Keratinocyte (primary cell): ENCODE data around the gene JUP. TPM values are rescaled to one million over a fixed set of nuclear protein-coding genes. Genes with fewer than 3 reads are reported as not detected.

Source experiments
- DNase-seq: peaks from one replicate; pipeline ENCODE4 v3.0.0-alpha.2; 2011; ENCODE audit warnings: low read depth, missing footprints, low spot score
- FAIRE-seq: peaks from 2 replicates; lab custom pipeline; 2011; peaks lifted over from hg19 to GRCh38; lab: Jason Lieb, UNC
- H2AFZ ChIP-seq: 2 replicates; pipeline ENCODE4 v1.6.0; 2012; ENCODE audit warnings: low read length, control low read depth, inconsistent platforms; ENCODE audit not compliant: control insufficient read depth
- H3K27ac ChIP-seq: 2 replicates; pipeline ENCODE4 v1.5.1; 2011; ENCODE audit warnings: low read length; ENCODE audit not compliant: control insufficient read depth, insufficient read depth
- H3K27me3 ChIP-seq: 3 replicates; pipeline ENCODE4 v1.6.0; 2011; ENCODE audit warnings: low read length; ENCODE audit not compliant: control insufficient read depth, insufficient read depth; ENCODE audit errors: extremely low read depth
- H3K36me3 ChIP-seq, 2 experiments: 2 replicates in 1 of 2; 3 replicates in 1 of 2; pipeline ENCODE4 v1.5.1; 2011; ENCODE audit warnings: low read length in 2 of 2, mild to moderate bottlenecking in 1 of 2; ENCODE audit not compliant: control insufficient read depth in 2 of 2, insufficient read depth in 2 of 2; ENCODE audit errors: extremely low read depth in 1 of 2
- H3K4me1 ChIP-seq: 3 replicates; pipeline ENCODE4 v1.5.1; 2011; ENCODE audit warnings: low read length; ENCODE audit not compliant: control insufficient read depth, insufficient read depth; ENCODE audit errors: extremely low read depth
- H3K4me2 ChIP-seq: 3 replicates; pipeline ENCODE4 v1.6.0; 2011; ENCODE audit warnings: low read depth, low read length; ENCODE audit not compliant: control insufficient read depth, insufficient read depth; ENCODE audit errors: extremely low read depth
- H3K4me3 ChIP-seq, 3 experiments: fragments of 200-600 bp in 1 of 3; sonication (generic) in 1 of 3; 2 replicates in 2 of 3; 3 replicates in 1 of 3; pipeline ENCODE4 v1.5.1; 2011 to 2016; ENCODE audit warnings: low read length in 3 of 3, mild to moderate bottlenecking in 3 of 3, control low read depth in 2 of 3, inconsistent platforms in 1 of 3, low read depth in 1 of 3, mixed read lengths in 1 of 3, mixed run types in 1 of 3, moderate library complexity in 1 of 3; ENCODE audit not compliant: control insufficient read depth in 2 of 3, insufficient read depth in 2 of 3; ENCODE audit errors: extremely low read depth in 1 of 3
- H3K79me2 ChIP-seq: 2 replicates; pipeline ENCODE4 v1.6.0; 2012; ENCODE audit warnings: low read length; ENCODE audit not compliant: control insufficient read depth, insufficient read depth
- H3K9ac ChIP-seq: 3 replicates; pipeline ENCODE4 v1.6.0; 2011; ENCODE audit warnings: low read length; ENCODE audit not compliant: control insufficient read depth, insufficient read depth; ENCODE audit errors: extremely low read depth
- H3K9me1 ChIP-seq: 3 replicates; pipeline ENCODE4 v1.6.0; 2011; ENCODE audit warnings: low read length; ENCODE audit not compliant: control insufficient read depth, insufficient read depth; ENCODE audit errors: extremely low read depth
- H3K9me3 ChIP-seq: 2 replicates; pipeline ENCODE4 v1.5.1; 2012; ENCODE audit warnings: low read depth, low read length; ENCODE audit not compliant: control insufficient read depth
- H4K20me1 ChIP-seq: 3 replicates; pipeline ENCODE4 v1.6.0; 2011; ENCODE audit warnings: low read length; ENCODE audit not compliant: control insufficient read depth, insufficient read depth; ENCODE audit errors: extremely low read depth
- EZH2 ChIP-seq: IDR thresholded peaks from one replicate; pipeline ENCODE4 v1.6.1; 2012; ENCODE audit warnings: inconsistent platforms, mild to moderate bottlenecking, low read length, moderate library complexity
- dilution Hi-C: fragments of 300-500 bp; cut with MboI; formaldehyde crosslinking; loops from one replicate; pipeline ENCODE4 v1.7.0; 2020; ENCODE audit warnings: low sequenced_read_pairs; ENCODE audit not compliant: extremely low pct_ligation_motif_present
- polyA plus RNA-seq, 5 experiments: library from polyadenylated mRNA; depleted of rRNA in 3 of 5; stranded (reverse) in 3 of 5; stranded (forward) in 1 of 5; unstranded in 1 of 5; fragments of >200 nt; gene quantifications; 1 replicate in 1 of 5; 2 replicates in 3 of 5; 3 replicates in 1 of 5; pipeline versions ENCODE4 v1.2.1 to v1.2.3, GENCODE V29; 2011 to 2012; ENCODE audit warnings: missing spikeins in 2 of 5, low read depth in 1 of 5, low replicate concordance in 1 of 5
- TF ChIP-seq, protein P1 (sequence below), 3 experiments: IDR thresholded peaks in 1 of 3; conservative IDR thresholded peaks in 1 of 3; optimal IDR thresholded peaks in 1 of 3; 2 replicates in 2 of 3; 3 replicates in 1 of 3; pipeline versions ENCODE3 to v1.5.1; 2011; ENCODE audit warnings: low read length in 3 of 3, mild to moderate bottlenecking in 3 of 3, moderate library complexity in 2 of 3, control low read depth in 1 of 3, inconsistent platforms in 1 of 3; ENCODE audit not compliant: insufficient read depth in 2 of 3; ENCODE audit errors: extremely low read depth in 1 of 3

Gene JUP
- polyA plus RNA-seq, 1 donor (not counting 4 experiments of a cell fraction or from before 2014, with no cell fraction given): 152 TPM

DNA sequence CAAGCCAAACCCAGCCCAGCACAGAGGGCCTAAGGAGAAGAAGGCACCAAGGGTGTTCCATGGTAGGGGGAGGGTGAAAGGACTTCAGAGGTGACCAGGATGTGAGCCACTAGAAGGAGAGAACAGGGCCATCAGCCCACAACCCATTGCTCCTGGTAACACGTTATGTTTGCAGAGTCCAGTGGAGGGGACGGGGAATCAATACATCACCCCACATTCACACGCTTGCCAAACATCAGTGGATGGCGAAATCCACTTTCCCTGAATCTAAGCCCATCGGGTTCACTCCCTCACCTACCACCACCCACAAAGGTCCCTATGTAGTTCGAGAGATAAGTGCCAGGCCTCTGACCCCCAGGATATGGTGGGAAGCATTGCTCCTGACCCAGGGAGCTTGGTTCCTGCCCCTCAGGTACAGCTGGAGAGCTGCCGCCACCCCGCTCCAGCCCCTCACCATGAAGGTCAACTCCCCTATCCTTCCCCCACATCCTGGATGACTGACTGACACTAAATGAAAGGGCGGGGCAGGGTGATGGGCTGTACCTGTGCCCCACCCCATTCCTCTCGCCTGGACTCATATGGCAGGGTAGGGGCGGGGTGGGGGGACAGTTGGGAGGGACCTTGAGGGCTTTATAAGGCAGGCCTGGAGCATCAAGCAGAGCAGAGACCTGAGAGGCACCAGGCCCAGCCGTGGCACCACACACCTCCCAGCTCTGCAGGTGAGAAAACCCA, 74.7 kb downstream of the JUP start, which contains the start of gene GAST:
TSS of gene GAST (plus strand) at position 663 of the 732 bp plus-strand sequence. CDS start 3,106 bp downstream, outside the sequence.
- Histone ChIP-seq H3K9me3 (no peaks in the 10 kb centered on the region), H3K27ac (no peak within 1 kb of the TSS)
- FAIRE-seq: no peak

DNA sequence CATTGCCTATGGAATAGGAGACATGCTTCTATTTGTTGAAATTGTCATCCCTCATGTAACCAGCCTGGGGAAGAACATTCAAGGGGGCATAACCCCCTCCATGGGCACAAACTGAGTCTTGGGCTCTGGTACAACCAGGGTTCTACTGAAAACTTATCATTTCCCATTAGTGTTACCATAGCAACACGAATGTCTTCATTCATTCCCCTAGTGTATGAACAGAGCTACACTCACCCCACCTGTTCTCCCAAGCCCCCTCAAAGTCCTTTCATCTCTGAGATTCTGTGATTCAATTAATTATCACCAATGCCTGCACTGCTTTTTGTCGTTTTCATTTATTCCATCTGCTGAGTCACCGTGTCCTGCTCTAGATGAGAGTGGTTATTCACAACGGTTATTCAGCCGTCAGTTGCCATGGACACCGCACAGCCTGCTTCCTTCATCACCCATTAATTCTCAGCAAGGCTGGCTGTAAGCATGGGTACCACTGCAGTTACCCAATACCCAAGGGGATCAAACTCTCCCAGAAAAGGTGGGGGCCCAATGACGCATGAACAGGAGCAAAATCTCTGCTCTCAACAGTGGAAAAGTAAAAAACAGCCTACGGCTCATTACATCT, 75.9 kb downstream of the JUP start:
- Histone ChIP-seq H3K27me3 (no peaks in the 10 kb centered on the region), H3K9me3 (no peaks in the 10 kb centered on the region), H3K9me1 (no peaks in the 10 kb centered on the region), H3K4me3 (no peak overlapping the region), H3K4me1 (peaks cover 11% of the 10 kb centered on the region), H4K20me1 (no peaks in the 10 kb centered on the region), H3K79me2 (no peaks in the 10 kb centered on the region), H3K36me3 (no peaks in the 10 kb centered on the region), H3K27ac (no peak overlapping the region), H2AFZ (no peak overlapping the region), H3K4me2 (no peak overlapping the region), H3K9ac (no peak overlapping the region)
- dilution Hi-C loops: no loop called here
- DNase-seq (no peak), FAIRE-seq (no peak)
- no peak for TF ChIP-seq EZH2
- TF ChIP-seq, protein P1, sequence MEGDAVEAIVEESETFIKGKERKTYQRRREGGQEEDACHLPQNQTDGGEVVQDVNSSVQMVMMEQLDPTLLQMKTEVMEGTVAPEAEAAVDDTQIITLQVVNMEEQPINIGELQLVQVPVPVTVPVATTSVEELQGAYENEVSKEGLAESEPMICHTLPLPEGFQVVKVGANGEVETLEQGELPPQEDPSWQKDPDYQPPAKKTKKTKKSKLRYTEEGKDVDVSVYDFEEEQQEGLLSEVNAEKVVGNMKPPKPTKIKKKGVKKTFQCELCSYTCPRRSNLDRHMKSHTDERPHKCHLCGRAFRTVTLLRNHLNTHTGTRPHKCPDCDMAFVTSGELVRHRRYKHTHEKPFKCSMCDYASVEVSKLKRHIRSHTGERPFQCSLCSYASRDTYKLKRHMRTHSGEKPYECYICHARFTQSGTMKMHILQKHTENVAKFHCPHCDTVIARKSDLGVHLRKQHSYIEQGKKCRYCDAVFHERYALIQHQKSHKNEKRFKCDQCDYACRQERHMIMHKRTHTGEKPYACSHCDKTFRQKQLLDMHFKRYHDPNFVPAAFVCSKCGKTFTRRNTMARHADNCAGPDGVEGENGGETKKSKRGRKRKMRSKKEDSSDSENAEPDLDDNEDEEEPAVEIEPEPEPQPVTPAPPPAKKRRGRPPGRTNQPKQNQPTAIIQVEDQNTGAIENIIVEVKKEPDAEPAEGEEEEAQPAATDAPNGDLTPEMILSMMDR (optimal IDR thresholded peaks at IDR 0.05 in 1 of 3, IDR thresholded peaks at IDR 0.05 in 1 of 3, conservative IDR thresholded peaks at IDR 0.05 in 1 of 3; ENCODE audit: extremely low read depth in 1 of 3, insufficient read depth in 2 of 3, low read length in 3 of 3): no peak

More for the DNA sequence above, 74.7 kb downstream of the JUP start, which contains the start of gene GAST:
- Histone ChIP-seq H2AFZ (no peak within 1 kb of the TSS), H3K4me2 (no peak within 1 kb of the TSS), H3K36me3 (no peaks in the 10 kb centered on the region), H3K27me3 (no peaks in the 10 kb centered on the region), H3K79me2 (no peaks in the 10 kb centered on the region), H3K4me3 (no peak within 1 kb of the TSS), H3K9ac (no peak within 1 kb of the TSS), H3K9me1 (no peaks in the 10 kb centered on the region), H4K20me1 (no peaks in the 10 kb centered on the region), H3K4me1 (peaks cover 12% of the 10 kb centered on the region)
- TF ChIP-seq EZH2: no peak
- TF ChIP-seq, protein P1 (optimal IDR thresholded peaks at IDR 0.05 in 1 of 3, IDR thresholded peaks at IDR 0.05 in 1 of 3, conservative IDR thresholded peaks at IDR 0.05 in 1 of 3; ENCODE audit: extremely low read depth in 1 of 3, insufficient read depth in 2 of 3, low read length in 3 of 3): no peak
- no peak for DNase-seq
- dilution Hi-C loops: no loop called here
